Measurements from ENCODE around the gene TMEM187.

- no peak for TF ChIP-seq CTCF (IDR thresholded peaks at IDR 0.05)
- no peak for TF ChIP-seq EZH2 (IDR thresholded peaks at IDR 0.05; ENCODE audit: borderline replicate concordance, insufficient read depth, low read depth, low read length, poor library complexity, severe bottlenecking)
These were observed 35.5 kb upstream of the TMEM187 start for GRCh38 chrX:153937056-153937455.
